ENCODE results near the gene NR3C1. TPM values are rescaled to one million over a fixed set of nuclear protein-coding genes. Genes with fewer than 3 reads are reported as not detected.
"Not testable (repeated sequence)": the region's sequence is repeated elsewhere in the genome, so short reads cannot be mapped to it uniquely, and the experiment has no call there.

NR3C1 gene
- total RNA-seq, 2 donors from 2014 or later = 56.5 to 58.1 TPM

- Histone ChIP-seq H3K36me3 (no peaks in the 10 kb centered on the region), H3K27ac (no peak overlapping the region), H3K9me3 (no peaks in the 10 kb centered on the region), H3K27me3 (replicated peaks; ENCODE audit: insufficient read depth) (no peaks in the 10 kb centered on the region), H3K4me3 (no peak overlapping the region), H3K4me1 (ENCODE audit: control insufficient read depth in 1 of 2, low read depth in 2 of 2) (peaks cover 7 to 27% of the 10 kb centered on the region in 2 donors)
- ATAC-seq (ENCODE audit: insufficient number of reproducible peaks, low FRiP score, low read depth) = no peak
- DNase-seq (ENCODE audit: low spot score) = no peak
- TF ChIP-seq, protein P1, sequence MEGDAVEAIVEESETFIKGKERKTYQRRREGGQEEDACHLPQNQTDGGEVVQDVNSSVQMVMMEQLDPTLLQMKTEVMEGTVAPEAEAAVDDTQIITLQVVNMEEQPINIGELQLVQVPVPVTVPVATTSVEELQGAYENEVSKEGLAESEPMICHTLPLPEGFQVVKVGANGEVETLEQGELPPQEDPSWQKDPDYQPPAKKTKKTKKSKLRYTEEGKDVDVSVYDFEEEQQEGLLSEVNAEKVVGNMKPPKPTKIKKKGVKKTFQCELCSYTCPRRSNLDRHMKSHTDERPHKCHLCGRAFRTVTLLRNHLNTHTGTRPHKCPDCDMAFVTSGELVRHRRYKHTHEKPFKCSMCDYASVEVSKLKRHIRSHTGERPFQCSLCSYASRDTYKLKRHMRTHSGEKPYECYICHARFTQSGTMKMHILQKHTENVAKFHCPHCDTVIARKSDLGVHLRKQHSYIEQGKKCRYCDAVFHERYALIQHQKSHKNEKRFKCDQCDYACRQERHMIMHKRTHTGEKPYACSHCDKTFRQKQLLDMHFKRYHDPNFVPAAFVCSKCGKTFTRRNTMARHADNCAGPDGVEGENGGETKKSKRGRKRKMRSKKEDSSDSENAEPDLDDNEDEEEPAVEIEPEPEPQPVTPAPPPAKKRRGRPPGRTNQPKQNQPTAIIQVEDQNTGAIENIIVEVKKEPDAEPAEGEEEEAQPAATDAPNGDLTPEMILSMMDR (IDR thresholded peaks at IDR 0.05) = no peak
These were observed 68.6 kb downstream of the NR3C1 start for GRCh38 chr5:143334903-143335302.

GRCh38 chr5:143334380-143334779 is 69.1 kb downstream of the NR3C1 start:
- H3K36me3 ChIP-seq; H3K27ac ChIP-seq; ATAC-seq (ENCODE audit: insufficient number of reproducible peaks, low FRiP score, low read depth); H3K4me3 ChIP-seq; H3K27me3 ChIP-seq (replicated peaks; ENCODE audit: insufficient read depth); DNase-seq (ENCODE audit: low spot score); H3K9me3 ChIP-seq: not testable (repeated sequence)
- peaks cover 7 to 27% of the 10 kb centered on the region in 2 donors for H3K4me1 ChIP-seq (ENCODE audit: control insufficient read depth in 1 of 2, low read depth in 2 of 2)

DNA sequence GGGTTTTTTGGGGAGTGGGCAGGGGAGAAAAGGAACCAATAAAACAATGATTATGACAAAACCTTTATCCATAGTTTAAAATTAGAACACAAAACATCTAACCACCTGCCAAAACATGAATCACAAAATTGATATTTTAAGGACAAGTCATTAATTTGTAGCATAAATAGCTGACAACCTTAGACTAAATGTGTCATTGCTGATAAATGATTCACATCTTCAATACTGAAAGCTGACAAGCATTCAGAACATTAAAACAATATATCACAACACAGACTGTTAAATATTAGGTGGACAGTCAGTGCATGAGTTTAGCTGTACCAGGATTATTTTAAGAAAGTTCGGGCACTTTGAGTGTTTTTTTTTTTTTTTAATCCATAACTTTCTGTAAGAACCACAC is 71.5 kb downstream of the NR3C1 start:
- Histone ChIP-seq H3K36me3 (no peaks in the 10 kb centered on the region), H3K9me3 (no peaks in the 10 kb centered on the region), H3K4me1 (ENCODE audit: control insufficient read depth in 1 of 2, low read depth in 2 of 2) (peaks cover 7 to 37% of the 10 kb centered on the region in 2 donors), H3K4me3 (no peak overlapping the region), H3K27me3 (replicated peaks; ENCODE audit: insufficient read depth) (no peaks in the 10 kb centered on the region), H3K27ac (no peak overlapping the region)
- DNase-seq (ENCODE audit: low spot score) (no peak), ATAC-seq (ENCODE audit: insufficient number of reproducible peaks, low FRiP score, low read depth) (no peak)
- TF ChIP-seq, protein P1 (IDR thresholded peaks at IDR 0.05) = no peak

GRCh38 chr5:143329843-143330242 is 73.6 kb downstream of the NR3C1 start:
- no peaks in the 10 kb centered on the region for H3K36me3 ChIP-seq
- H3K9me3 ChIP-seq = no peaks in the 10 kb centered on the region
- H3K4me3 ChIP-seq = no peak overlapping the region
- DNase-seq (ENCODE audit: low spot score) (no peak), ATAC-seq (ENCODE audit: insufficient number of reproducible peaks, low FRiP score, low read depth) (no peak)
- peaks cover 4 to 25% of the 10 kb centered on the region in 2 donors for H3K4me1 ChIP-seq (ENCODE audit: control insufficient read depth in 1 of 2, low read depth in 2 of 2)
- H3K27ac ChIP-seq = no peak overlapping the region
- H3K27me3 ChIP-seq (replicated peaks; ENCODE audit: insufficient read depth) = no peaks in the 10 kb centered on the region
- TF ChIP-seq, protein P1 (IDR thresholded peaks at IDR 0.05) = no peak

- no peak for ATAC-seq (ENCODE audit: insufficient number of reproducible peaks, low FRiP score, low read depth)
- DNase-seq (ENCODE audit: low spot score) = no peak
- H3K36me3 ChIP-seq = no peaks in the 10 kb centered on the region
- no peak overlapping the region for H3K4me3 ChIP-seq
- no peaks in the 10 kb centered on the region for H3K9me3 ChIP-seq
- H3K27ac ChIP-seq = no peak overlapping the region
- peaks cover 4 to 36% of the 10 kb centered on the region in 2 donors for H3K4me1 ChIP-seq (ENCODE audit: control insufficient read depth in 1 of 2, low read depth in 2 of 2)
- no peaks in the 10 kb centered on the region for H3K27me3 ChIP-seq (replicated peaks; ENCODE audit: insufficient read depth)
- TF ChIP-seq, protein P1 (IDR thresholded peaks at IDR 0.05) = no peak
These were observed 74.8 kb downstream of the NR3C1 start for GRCh38 chr5:143328589-143329220.

DNA sequence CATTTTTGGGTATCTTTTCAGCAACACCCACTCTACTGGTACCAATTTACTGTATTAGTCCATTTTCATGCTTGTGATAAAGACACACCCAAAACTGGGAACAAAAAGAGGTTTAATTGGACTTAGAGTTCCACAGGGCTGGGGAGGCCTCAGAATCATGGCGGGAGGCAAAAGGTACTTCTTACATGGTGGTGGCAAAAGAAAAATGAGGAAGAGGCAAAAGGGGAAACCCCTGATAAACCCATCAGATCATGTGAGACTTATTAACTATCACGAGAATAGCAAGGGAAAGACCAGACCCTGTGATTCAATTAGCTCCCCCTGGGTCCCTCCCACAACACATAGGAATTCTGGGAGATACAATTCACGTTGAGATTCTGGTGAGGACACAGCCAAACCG is 78.4 kb downstream of the NR3C1 start:
- not testable (repeated sequence) for DNase-seq (ENCODE audit: low spot score); H3K9me3 ChIP-seq; H3K27ac ChIP-seq; H3K27me3 ChIP-seq (replicated peaks; ENCODE audit: insufficient read depth); H3K36me3 ChIP-seq; H3K4me3 ChIP-seq; ATAC-seq (ENCODE audit: insufficient number of reproducible peaks, low FRiP score, low read depth)
- H3K4me1 ChIP-seq (ENCODE audit: control insufficient read depth in 1 of 2, low read depth in 2 of 2) = peaks cover 3 to 21% of the 10 kb centered on the region in 2 donors

- H3K36me3 ChIP-seq; H3K4me3 ChIP-seq; ATAC-seq (ENCODE audit: insufficient number of reproducible peaks, low FRiP score, low read depth); H3K27ac ChIP-seq; DNase-seq (ENCODE audit: low spot score); H3K27me3 ChIP-seq (replicated peaks; ENCODE audit: insufficient read depth); H3K9me3 ChIP-seq: not testable (repeated sequence)
- H3K4me1 ChIP-seq (ENCODE audit: control insufficient read depth in 1 of 2, low read depth in 2 of 2) = peaks cover 3 to 21% of the 10 kb centered on the region in 2 donors
These were observed 80.4 kb downstream of the NR3C1 start for GRCh38 chr5:143322931-143323630.
